GM19023 (cell line): Measurements from ENCODE around the gene ANXA10.

Experiments used
- ATAC-seq: cut with Tn5 transposase; IDR thresholded peaks from one replicate; pipeline ENCODE4 v1.9.1; 2021; ENCODE audit warnings: mild to moderate bottlenecking, moderate library complexity; ENCODE audit not compliant: unreplicated experiment

The ANXA10 gene

GRCh38 chr4:168218645-168219044, 126.3 kb downstream of the ANXA10 start:
- no peak for ATAC-seq

- ATAC-seq: no peak
These were observed 128.6 kb downstream of the ANXA10 start for GRCh38 chr4:168220893-168221292.

GRCh38 chr4:168221301-168221700, 129.0 kb downstream of the ANXA10 start:
- no peak for ATAC-seq
